Putamen (tissue), 1 donor: ENCODE data around the gene ADAM19.

ENCODE experiments used
- DNase-seq: peaks from one replicate; pipeline ENCODE4 v3.0.0-alpha.2; 2016; ENCODE audit warnings: low spot score

The ADAM19 gene

DNA sequence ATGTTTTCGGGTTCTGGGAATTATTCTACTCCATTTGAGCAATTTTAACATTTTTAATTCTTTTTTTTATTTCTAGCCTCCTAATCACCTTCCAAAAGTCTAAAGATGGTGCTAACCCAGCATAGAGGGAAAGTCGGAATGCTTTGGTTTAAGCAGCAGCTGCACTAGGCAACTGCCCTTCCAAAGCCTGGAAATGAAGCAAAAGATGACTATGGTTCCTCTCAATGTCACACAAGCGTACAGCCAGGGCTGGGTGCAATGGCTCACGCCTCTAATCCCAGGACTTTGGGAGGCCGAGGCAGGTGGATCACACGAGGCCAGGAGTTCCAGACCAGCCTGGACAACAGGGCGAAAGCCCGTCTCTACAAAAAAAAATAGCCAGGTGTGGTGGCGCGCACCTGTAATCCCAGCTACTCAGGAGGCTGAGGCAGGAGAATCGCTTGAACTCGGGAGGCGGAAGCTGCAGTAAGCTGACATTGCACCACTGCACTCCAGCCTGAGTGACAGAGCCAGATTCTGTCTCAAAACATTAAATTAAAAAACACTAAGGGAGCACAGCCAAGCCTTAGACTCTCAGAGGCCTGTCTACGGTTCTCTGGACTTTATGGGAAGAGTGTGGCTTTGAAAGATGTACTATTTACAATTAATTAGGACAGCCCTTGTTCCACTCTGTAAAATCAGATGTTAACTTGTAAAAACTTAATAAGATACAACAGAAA lies 33.1 kb downstream of the ADAM19 start:
- DNase-seq: no peak

DNA sequence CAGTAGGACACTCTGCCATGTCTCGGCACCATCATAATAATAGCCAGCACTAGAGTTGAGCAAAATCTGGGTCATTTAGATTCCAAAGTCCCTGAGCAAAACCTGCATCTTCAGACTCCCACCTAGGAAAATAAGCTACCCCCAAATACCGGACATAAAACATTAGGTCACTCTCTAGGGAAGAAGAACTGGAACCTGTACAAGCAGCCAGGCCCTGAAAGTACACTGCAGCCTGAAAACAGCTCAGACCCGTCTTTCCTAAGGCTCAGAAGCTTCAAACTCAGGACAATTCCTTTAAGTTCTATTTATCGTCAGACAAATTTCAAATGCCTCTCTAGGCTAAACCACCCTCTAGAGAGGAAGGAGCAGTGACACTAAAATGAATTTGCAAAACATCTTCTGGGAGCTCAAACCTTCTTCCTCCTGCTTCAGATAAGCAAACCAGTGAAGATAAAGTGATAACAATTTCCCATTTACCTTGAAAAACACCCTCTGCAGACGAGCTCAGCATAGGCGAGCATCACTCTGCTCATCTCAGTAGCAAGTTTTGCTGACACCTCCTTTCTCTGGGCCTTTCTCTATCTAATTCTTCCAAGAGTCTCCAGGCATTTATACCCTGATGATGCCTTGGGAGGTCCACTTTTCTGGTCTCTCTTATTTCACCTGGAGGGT lies 34.0 kb downstream of the ADAM19 start:
- DNase-seq: no peak

DNA sequence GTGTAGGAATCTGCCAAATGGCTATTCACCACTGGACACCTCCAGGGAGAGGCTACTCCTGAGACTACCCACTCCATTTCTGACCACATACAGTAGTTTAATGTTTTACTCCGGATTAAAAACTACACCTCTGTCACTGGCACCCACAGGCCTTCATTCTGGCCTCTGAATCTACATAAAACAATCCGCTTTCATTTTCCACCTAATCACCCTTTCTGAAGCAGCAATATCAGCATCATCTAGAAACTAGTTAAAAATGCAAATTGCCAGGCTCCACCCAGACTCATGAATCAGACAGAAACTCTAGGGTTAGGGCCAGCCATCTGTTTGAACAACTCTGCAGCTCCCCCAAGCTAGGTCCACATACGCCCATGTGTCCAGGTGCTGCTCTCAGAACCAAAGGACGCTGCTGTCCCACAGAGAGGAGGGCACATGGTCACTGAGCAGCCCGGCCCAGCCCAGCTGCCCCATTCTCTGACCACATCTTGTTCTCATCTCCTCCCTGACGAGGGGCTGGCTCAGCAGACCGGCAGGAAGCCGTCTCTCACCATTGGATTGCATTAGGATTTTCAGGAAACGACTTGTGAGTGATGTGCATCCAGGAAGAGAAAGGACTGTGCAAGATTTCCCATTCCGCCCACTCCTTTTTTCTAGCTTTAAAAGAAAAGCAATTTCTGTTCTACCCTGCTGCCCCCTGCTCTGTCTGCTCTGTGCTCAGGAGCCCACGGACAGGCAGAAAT lies 34.7 kb downstream of the ADAM19 start:
- DNase-seq: no peak

DNA sequence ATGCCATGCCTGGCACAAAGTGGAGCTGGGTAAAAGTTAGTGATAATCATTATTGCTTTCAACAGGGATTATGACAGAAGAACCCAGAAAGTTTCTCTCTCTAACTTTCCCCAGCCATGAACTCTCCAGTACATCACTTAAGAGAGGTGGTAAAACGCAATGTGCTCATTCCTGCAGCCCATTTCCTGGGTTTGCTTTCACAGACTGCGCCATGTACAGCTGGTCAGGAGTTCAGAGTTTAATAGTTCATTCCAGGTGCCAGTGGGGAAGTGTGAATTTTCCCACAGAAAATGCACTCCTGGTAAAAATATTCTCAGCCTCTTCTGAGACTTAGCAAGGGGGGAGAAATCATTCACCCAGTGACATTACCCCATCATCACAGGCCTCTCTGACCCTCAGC lies 35.5 kb downstream of the ADAM19 start:
- no peak for DNase-seq

DNA sequence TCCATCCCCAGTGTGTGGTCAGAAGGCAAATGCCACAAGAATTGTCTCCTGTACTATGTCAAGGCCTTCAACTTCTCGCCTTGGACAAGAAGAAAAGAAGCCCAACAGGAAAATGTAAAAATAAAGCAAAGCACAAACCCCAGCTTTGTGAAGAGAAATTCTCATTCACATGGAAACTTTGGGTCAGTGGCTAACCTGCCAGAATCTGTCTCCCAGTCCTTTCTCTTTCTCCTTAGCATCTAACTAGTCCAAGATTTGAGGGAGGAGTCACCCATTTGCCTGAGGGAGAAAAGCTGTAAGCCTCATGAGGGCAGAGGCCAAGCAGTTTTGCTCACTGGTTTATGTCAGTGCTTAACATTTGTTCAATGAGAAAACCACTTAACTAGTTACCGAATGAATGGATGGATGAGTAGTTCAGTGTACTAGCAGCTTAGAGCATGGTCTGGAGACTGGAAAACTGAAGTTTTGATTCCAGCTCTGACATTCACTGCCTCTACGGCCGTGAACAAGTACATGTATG lies 36.0 kb downstream of the ADAM19 start:
- DNase-seq: no peak

DNA sequence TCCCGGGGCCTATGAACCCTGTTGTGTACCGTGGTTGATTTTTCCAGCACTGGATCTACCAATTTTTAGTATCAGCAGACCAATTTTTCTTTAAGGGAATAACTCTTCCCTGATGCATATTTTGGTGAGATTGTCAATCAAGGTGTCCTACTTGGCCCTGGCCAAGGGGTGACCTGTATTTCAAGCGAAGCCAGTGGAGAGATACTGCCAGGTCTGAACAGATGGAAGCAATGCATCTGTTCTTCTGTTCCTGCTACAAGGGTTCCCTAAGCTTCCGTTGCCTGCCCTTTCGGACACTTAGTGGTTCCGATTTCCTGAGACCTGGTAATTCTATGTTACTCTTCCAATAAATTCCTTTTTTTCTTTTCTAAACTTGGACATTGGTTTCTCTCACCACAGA lies 37.3 kb downstream of the ADAM19 start:
- no peak for DNase-seq

DNA sequence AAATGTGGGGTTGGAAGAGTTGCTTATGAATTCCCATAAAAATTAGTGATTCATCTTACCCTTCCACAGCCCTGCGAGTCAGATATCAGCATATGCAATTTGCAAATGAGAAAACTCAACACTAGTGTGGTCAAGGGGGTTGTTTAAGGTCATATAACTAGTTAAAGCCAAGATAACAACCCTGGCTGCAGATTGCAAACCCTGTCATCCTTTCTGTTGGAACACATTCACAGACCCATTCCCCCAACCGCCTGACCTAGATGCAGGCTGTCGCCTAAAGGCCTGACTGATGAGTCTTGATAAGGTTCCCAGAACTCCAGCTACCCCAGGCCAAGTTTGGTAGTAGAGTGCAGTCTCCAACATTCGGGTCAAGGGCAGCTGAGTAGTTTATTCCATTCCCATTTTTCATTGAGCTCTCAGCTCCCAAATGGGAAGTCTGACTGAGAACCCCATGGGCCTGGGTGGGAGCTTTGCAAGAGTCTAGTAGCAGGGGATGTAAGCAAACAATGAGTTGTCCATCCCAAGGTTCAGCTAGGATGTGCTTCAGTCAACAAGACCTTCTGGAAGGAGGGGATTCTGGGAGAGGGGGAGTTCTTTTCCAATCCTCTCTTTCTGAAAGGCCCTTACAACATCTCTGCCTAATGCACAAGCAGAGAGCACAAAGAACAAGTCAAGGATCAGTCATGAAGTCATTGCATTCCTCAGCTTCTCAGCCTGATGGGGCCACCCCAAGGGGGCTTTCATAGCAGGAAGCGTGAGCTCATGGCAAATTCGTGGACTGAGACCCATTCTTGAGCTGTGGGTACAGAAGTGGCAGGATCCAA lies 40.3 kb downstream of the ADAM19 start:
- DNase-seq: no peak

DNA sequence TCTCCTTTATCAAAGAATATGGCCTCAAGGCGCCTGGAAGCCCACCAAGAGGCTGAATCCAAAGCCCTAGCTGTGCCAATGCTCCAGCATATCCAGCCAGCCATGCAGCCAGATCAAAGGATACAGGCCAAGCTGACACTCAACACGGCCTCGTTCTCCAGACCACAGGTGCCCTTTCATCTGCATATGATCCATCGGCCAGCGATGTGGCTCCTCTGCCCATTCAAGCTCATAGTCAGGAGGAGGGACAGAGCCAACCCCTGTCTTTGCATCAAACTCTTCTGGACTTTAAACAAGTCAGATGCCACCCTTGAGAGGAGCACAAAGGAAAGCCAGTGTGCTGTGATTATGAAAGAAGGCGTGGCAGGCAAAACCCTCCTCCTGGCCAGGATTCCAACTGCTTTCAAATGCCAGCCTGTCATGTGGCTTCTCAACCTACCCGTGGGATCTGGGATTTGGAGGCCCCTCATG lies 42.5 kb downstream of the ADAM19 start:
- no peak for DNase-seq

DNA sequence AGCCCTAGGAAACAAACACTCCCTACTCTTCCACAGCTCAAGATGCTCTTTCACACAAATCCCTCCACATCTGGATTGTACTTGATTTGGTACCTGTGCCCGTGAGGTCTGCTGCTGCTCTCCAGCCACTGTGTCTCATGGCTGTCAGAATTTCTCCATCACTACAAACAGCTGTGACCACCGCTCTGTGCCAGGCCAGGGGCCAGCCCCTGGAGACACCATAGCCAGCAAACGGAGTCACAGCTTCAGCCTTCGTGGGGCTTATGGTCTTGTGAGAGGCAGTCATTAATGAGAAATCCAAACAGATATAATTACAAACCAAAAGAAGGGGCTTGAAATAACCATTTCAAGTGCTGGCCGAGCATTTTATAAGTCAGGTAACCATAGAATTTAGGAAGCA lies 43.6 kb downstream of the ADAM19 start:
- no peak for DNase-seq

DNA sequence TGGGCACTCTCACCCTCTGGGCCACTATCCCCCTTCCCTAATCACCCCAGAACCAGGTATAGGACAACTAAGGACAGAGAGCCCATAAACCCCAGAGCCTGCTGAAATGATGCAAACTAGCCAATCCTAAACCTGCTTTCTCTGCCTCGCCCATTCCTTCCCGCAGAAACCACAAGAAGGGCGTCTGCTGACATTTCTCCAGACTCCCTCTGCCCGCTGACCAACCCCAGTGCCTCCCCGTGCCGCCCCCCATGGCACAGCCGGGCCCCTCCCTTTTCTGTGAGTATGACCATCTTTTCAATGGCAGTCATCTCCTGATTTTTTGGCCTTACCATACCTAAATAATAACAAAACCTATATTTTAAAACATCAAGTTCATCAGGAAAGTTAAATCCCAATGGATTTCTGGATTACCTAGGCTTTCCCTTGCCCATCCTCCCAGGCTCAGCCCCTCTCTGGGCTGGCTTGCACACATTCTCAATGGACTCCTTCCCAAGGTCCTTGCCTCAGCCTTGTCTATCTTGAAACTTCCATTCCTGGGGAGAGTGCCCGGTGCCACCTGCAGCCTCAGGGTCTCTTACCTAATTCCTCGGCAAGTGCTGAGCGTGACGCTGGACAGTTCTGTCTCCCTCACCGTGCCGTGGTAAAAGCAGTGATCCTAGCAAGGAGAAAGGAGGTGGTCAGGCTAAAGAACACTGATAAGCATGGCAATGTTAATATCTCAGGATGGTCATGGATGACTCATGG lies 45.2 kb downstream of the ADAM19 start:
- DNase-seq: no peak

DNA sequence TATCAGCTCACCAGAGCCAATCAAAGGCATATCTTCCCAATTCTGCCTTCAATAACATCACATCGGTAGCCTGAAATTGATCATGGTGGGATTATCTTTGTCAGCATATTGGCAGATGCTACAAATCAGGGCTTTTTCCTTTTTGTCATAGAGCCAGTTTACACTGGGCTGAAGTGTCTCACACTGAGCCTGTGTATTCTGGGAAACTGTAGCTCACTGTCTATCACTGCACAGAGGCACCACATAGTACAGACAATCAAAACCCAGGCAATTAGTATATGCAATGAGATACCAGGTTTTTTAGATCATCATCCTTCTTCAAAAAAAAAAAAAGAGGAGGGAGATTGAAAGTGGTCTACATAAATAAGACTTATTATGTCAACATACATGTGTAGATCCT lies 46.6 kb downstream of the ADAM19 start:
- DNase-seq: no peak

DNA sequence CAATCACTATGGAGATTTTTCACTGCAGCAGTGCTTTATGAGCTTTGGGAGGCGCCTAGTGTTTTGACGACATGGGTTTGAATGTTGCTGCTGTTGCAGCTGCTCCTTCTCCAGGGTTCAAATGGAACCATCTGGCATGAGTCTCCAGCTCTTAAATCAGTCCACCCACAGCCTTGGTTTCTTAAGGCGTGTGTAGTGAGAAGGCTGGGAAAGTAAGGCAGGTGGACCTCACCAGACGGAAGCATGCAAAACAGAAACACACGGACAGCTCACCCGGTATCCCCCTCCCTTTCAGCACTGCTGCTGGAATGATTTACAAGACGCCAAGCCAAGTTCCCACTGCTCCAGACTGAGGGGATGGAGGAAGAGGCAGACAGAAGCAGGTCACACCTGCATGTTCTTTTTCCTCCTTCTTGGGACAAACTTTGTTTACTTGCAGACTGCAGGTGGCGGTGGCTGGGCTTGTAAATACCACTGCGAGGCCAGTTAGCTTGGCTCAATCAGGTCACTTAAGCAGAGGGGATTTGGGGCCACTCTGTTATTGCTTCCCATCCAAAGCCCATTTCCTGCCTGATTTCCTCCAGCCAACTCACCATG lies 47.4 kb downstream of the ADAM19 start:
- no peak for DNase-seq

DNA sequence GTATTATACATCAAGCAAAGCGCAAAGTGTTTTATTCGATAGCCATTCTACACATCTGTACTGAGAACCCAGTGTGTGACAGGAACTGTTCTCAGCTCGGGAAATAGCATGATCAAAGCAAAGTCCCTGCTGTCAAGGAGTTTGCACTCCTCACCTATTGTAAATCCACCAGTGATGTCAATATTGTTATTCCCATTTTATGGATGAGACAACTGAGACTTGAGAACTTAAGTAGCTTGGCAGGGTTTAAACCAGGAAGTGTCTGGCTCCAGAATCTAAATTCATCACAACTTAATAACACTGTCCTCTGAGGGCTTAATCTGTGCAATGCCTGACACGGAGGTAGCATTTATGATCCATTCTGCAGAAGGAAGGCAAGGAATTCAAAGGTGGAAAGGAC lies 50.7 kb downstream of the ADAM19 start:
- no peak for DNase-seq

DNA sequence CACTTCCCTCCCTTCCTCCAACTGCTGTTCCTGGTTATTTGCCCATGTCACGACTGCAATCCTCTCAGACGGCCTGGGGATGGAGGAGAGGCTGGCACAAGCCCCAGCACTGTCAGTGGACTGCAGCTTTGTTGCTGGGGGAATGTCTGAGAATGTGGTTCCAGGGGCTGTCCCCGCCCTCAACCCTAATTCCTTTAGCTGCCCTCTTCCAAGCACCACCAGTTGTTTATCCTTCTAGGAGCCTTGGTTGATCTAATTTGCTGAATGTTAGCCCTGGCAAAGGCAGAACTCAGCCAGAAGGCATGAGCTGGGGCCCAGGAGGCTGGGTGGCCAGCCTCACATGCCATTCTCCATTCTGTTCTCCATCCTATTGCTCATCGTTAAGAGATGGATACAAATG lies 51.6 kb downstream of the ADAM19 start:
- no peak for DNase-seq

DNA sequence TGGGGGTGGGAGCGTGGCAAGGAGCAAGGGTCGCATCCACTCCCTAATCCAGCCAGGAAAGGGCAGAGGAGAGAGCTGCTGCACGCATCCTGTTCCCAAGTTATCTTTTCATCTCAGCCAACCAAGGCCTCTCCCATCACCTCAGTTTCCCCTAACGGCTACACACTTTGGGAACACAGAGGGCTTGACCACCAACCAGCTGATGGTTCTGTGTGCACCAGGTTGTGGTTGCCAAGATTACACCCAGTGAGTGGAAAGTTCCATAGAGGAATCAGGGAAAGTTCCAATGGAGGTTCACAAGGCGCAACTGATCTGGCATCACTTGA lies 53.9 kb downstream of the ADAM19 start:
- no peak for DNase-seq

DNA sequence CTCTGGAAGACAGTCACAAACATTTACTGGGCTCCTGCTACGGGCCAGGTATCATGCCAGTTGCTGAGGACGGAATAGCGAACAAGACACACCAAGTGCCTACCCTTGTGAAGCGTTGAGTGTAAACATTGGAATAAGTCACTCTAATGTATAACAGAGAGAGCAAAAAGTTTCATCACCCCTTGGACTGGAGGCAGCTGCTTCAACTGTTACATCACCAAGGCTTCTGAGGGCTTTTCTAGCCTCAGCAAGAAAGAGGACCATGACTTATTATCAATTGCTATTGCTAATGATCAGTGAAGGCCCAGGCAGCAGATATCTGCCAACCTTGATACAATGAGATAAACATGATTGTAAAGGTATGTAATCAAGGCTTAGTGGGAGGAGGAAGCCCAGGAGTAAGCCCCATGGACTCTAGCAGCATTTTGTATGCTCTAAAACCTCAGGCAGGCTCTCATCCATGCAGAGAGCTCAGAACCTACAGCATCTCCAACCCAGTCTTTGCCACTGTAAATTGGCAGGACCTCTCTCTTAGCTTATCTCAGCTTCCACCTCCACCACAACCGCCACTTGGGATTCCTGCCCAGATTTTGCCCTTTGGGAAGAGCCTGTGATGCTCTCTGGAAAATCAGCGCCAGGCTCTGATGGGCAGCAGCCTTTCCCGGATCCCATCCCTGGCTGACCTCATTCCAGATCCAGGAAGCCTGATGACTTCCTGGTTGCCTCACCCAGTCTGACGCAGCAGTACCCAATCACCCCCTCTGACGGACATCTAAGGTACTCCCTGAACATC lies 54.5 kb downstream of the ADAM19 start:
- DNase-seq: no peak

DNA sequence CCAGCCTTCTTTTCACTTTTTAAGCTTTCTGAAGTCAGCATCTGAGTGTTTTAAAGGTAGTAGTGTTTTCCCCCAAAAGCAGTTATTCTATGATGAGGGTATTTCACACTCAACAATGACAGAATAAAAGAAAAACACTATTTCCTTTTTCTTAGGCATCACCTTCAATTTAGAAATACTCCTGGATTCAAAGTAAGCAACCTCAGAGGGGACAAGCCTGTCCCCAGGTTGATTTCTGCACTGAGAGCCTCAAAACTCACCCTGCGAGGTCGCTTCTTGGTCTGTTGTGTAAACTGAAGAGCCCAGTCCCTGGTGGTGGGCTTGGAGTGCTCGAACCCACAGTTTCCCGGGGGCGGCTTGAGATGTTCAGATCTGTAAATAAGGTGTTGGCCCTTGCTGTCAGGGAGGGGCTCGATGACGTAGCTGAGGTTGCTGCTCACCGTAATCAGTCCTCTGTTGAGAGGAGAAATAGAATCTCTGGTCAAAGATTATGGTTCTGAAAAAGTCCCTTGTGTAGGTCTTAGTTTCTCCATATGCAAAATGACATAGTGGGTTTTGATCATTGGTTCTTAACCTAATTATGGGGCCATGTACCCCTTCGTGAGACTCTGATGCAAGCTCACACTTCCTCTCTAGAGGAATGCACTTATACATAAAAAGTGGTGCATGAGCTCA lies 55.9 kb downstream of the ADAM19 start:
- DNase-seq: no peak

DNA sequence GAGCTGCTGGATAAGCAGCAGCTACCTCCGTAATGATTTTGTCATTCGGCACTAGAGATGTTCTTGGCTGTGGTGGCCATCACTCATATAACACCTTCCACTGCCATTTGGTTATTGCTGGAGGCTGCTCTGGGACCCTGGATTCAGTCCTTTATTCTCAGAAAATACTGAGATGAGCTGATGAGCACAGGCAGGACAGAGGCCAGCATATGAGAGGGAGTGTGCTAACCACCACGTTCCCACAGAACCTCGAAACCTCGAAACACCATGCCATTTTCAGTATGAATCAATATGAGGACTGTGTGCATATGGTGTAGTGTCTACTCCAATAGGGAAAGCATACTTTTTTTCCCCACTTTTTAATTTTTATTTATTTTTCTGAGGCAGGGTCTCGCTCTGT lies 56.6 kb downstream of the ADAM19 start:
- no peak for DNase-seq

DNA sequence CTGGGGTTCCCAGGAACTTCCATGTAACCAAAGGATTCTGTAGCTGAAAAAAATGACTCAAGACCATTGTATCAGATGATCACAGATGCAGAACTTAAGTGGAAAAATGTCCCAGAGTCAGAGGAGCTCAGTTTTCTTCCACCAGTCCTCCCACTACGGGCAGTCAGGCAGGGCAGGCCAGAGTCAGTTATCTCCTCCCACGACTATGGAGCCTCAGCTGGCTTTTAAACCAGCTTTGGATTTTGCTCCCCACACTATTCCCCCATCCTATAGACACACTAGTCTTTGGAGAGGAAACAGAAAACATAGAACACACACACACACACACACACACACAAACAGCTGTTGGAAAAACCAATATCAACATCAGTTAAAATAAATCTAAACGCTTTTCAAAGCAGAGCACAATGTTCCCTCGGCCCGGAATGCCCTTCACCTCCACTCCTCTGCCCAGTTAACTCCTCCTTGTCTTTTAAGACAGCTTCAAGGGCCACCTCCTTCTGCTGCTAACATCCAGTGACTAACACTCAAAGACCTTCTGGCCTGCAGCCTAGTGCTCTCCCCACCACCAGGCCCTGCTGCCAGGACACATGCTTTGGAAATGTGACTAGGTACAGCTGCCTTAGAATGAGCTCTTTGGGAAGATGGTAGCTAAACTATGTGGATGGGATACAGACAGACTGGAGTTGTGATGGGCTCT lies 58.8 kb downstream of the ADAM19 start:
- DNase-seq: no peak
